ENCODE results near the gene SPRR5.

GRCh38 chr1:152928671-152929070 lies 18.3 kb upstream of the SPRR5 start:
- no peak for TF ChIP-seq EZH2 (IDR thresholded peaks at IDR 0.05)
- TF ChIP-seq POLR2AphosphoS5 (IDR thresholded peaks at IDR 0.05; ENCODE audit: borderline replicate concordance, low read depth, low read length) = no peak
- no peak for TF ChIP-seq FOXP2 (optimal IDR thresholded peaks at IDR 0.05; ENCODE audit: control extremely low read depth, extremely low read length, insufficient read depth)

Measured in SK-N-MC (cell line).